Sigmoid colon (tissue), 7 donors: ENCODE measurements around the gene SLC25A10. TPM values are rescaled to one million over a fixed set of nuclear protein-coding genes. Genes with fewer than 3 reads are reported as not detected.

Source experiments
- DNase-seq: peaks from one replicate; pipeline ENCODE4 v3.0.0-alpha.2; 2019
- H3K27ac ChIP-seq, 4 donors: fragments of 200-600 bp; sonication (generic); one replicate each; pipeline ENCODE4 v1.5.1; 2016 to 2019; ENCODE audit warnings: mild to moderate bottlenecking in 1 of 4
- H3K27me3 ChIP-seq, 3 donors: fragments of 200-600 bp; sonication (generic); one replicate each; pipeline ENCODE4 v1.5.1; 2019; ENCODE audit warnings: mild to moderate bottlenecking in 1 of 3
- H3K36me3 ChIP-seq, 4 donors: fragments of 200-600 bp; sonication (generic); one replicate each; pipeline ENCODE4 v1.5.1; 2016 to 2019
- H3K4me1 ChIP-seq, 4 donors: fragments of 200-600 bp; sonication (generic); one replicate each; pipeline ENCODE4 v1.5.1; 2017 to 2019
- H3K4me3 ChIP-seq, 4 donors: fragments of 200-600 bp; sonication (generic); one replicate each; pipeline ENCODE4 v1.5.1; 2017 to 2019; ENCODE audit warnings: mild to moderate bottlenecking in 2 of 4, moderate library complexity in 1 of 4
- H3K9me3 ChIP-seq, 4 donors: fragments of 200-600 bp in 3 of 4; sonication (generic) in 3 of 4; one replicate each; pipeline versions ENCODE4 v1.5.1 to v1.6.1; 2013 to 2019
- EP300 ChIP-seq, 4 donors: sonication (generic); formaldehyde crosslinking; IDR thresholded peaks; one replicate each; pipeline ENCODE4 v1.6.1; 2017; ENCODE audit warnings: antibody characterized with exemption in 4 of 4
- POLR2A ChIP-seq, 2 donors: fragments of 450-650 bp; IDR thresholded peaks; one replicate each; pipeline ENCODE4 v1.6.1; 2016; ENCODE audit warnings: antibody characterized with exemption in 2 of 2, mild to moderate bottlenecking in 2 of 2, moderate library complexity in 2 of 2
- POLR2AphosphoS5 ChIP-seq, 4 donors: sonication (generic); formaldehyde crosslinking; IDR thresholded peaks; one replicate each; pipeline ENCODE4 v1.6.1; 2017; ENCODE audit warnings: antibody characterized with exemption in 4 of 4
- WGBS, 2 donors: extraction: QIAGEN DNeasy Blood & Tissue Kit; methylation state at CpG; one replicate each; pipeline ENCODE4 v1.1.7; 2013; 5-methylcytosine and 5-hydroxymethylcytosine counted together
- intact Hi-C: fragments of 100-400 bp; cut with DNase I; formaldehyde crosslinking; loops from one replicate; pipeline ENCODE4 v1.15.1; 2023
- polyA plus RNA-seq, 3 donors: library from polyadenylated mRNA; stranded (reverse); fragments of 200-250 nt; gene quantifications; one replicate each; pipeline ENCODE4 v1.2.3, GENCODE V29; 2013
- total RNA-seq, 4 donors: library from RNA; depleted of rRNA; stranded (reverse); fragments of >200 nt; gene quantifications; one replicate each; pipeline ENCODE4 v1.1.0, GENCODE V29; 2016
- TF ChIP-seq, protein P1 (sequence below), 4 experiments: fragments of 450-650 bp in 3 of 4; fragments of 200-600 bp in 1 of 4; IDR thresholded peaks; one replicate each; pipeline ENCODE4 v1.5.1; 2016 to 2019; ENCODE audit warnings: antibody characterized with exemption in 4 of 4, mild to moderate bottlenecking in 3 of 4, moderate library complexity in 2 of 4
- donor health status: healthy with polysubstance abuse.
- donor health status: Bipolar disorder and iron deficiency.
- donor health status: healthy.

SLC25A10 gene
- total and polyA plus RNA-seq, 7 donors = 0.99 to 63.2 (median 7.1) TPM

DNA sequence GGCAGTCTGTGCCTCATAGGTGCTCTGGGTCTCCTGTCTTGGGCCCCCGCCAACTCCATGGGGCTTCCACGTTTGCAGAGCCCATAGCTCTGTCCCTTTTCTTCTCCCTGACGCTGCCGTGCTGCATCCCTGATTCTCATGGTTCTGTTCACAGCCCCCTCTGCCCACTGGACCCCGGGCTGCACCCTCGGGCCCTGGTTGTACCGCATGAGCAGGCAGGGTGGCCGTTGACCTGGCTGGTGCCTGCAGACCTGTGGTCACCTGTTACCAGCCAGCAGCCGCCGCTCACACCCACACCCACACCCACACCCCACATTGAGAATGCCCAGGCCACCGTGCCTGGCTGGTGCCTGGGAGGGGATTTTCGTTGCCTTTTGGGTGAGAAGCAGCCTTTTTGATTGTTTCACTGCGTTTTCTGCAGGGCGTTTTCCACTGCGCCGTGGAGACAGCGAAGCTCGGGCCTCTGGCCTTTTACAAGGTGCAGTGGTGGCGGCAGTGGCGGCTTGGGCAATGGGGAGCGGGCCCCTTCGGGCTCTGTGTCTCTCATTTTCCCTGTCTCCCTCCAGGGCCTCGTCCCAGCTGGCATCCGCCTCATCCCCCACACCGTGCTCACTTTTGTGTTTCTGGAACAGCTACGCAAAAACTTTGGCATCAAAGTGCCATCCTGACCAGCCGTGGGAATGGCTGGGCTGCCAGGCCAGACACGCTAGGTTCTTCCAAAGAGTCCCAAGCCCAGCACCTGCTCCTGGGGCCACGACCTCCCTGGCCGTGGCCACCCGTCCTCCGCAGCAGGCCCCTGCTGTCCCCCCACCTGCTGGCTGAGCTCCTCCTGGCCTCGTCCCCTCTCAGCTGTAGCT, 7.6 kb downstream of the SLC25A10 start:
- H3K36me3 ChIP-seq = no peaks in the 10 kb centered on the region
- no peak for TF ChIP-seq EP300 (IDR thresholded peaks at IDR 0.05)
- no peak for TF ChIP-seq POLR2AphosphoS5 (IDR thresholded peaks at IDR 0.05)
- TF ChIP-seq POLR2A (IDR thresholded peaks at IDR 0.05) = no peak
- TF ChIP-seq, protein P1, sequence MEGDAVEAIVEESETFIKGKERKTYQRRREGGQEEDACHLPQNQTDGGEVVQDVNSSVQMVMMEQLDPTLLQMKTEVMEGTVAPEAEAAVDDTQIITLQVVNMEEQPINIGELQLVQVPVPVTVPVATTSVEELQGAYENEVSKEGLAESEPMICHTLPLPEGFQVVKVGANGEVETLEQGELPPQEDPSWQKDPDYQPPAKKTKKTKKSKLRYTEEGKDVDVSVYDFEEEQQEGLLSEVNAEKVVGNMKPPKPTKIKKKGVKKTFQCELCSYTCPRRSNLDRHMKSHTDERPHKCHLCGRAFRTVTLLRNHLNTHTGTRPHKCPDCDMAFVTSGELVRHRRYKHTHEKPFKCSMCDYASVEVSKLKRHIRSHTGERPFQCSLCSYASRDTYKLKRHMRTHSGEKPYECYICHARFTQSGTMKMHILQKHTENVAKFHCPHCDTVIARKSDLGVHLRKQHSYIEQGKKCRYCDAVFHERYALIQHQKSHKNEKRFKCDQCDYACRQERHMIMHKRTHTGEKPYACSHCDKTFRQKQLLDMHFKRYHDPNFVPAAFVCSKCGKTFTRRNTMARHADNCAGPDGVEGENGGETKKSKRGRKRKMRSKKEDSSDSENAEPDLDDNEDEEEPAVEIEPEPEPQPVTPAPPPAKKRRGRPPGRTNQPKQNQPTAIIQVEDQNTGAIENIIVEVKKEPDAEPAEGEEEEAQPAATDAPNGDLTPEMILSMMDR (IDR thresholded peaks at IDR 0.05) = no peak
- DNase-seq = no peak
- no peak overlapping the region for H3K27ac ChIP-seq
- peaks cover 0 to 5% (median 5%) of the 10 kb centered on the region in 3 donors for H3K27me3 ChIP-seq
- H3K4me3 ChIP-seq = no peak overlapping the region
- intact Hi-C loops = no loop called here
- no peaks in the 10 kb centered on the region for H3K9me3 ChIP-seq
- peaks cover 0 to 6% (median 0%) of the 10 kb centered on the region in 4 donors for H3K4me1 ChIP-seq
- 81 to 91% methylated on average over 32 to 33 of the region's 33 CpGs for WGBS, 2 donors

- Histone ChIP-seq H3K4me3 (no peak overlapping the region), H3K9me3 (no peaks in the 10 kb centered on the region), H3K36me3 (no peaks in the 10 kb centered on the region), H3K27me3 (peaks cover 0 to 13% (median 5%) of the 10 kb centered on the region in 3 donors), H3K27ac (no peak overlapping the region), H3K4me1 (peaks cover 0 to 6% (median 0%) of the 10 kb centered on the region in 4 donors)
- WGBS, 2 donors = 89% methylated on average over 33 of the region's 33 CpGs
- no peak for TF ChIP-seq POLR2AphosphoS5 (IDR thresholded peaks at IDR 0.05)
- TF ChIP-seq EP300 (IDR thresholded peaks at IDR 0.05) = no peak
- no peak for TF ChIP-seq POLR2A (IDR thresholded peaks at IDR 0.05)
- TF ChIP-seq, protein P1 (IDR thresholded peaks at IDR 0.05) = no peak
- DNase-seq = no peak
- intact Hi-C loops = no loop called here
These were observed 8.4 kb downstream of the SLC25A10 start for GRCh38 chr17:81720267-81721071.

- H3K9me3 ChIP-seq = no peaks in the 10 kb centered on the region
- WGBS, 2 donors = 13 to 47% methylated on average over 10 of the region's 10 CpGs
- H3K36me3 ChIP-seq = no peaks in the 10 kb centered on the region
- DNase-seq = peak; percentile 68
- peaks cover 0 to 29% (median 11%) of the 10 kb centered on the region in 3 donors for H3K27me3 ChIP-seq
- H3K4me1 ChIP-seq = peaks cover 0 to 6% (median 0%) of the 10 kb centered on the region in 4 donors
- TF ChIP-seq POLR2AphosphoS5 (IDR thresholded peaks at IDR 0.05) = peak in 1 of 4 donors; percentile 32
- TF ChIP-seq, protein P1 (IDR thresholded peaks at IDR 0.05) = no peak
- no peak overlapping the region for H3K4me3 ChIP-seq
- intact Hi-C loops = no loop called here
- H3K27ac ChIP-seq = no peak overlapping the region
These were observed 10.4 kb downstream of the SLC25A10 start for GRCh38 chr17:81722184-81723120.

- Histone ChIP-seq H3K27me3 (peaks cover 0 to 33% (median 12%) of the 10 kb centered on the region in 3 donors), H3K9me3 (no peaks in the 10 kb centered on the region), H3K4me1 (peaks cover 0 to 6% (median 0%) of the 10 kb centered on the region in 4 donors), H3K36me3 (no peaks in the 10 kb centered on the region), H3K27ac (no peak overlapping the region), H3K4me3 (no peak overlapping the region)
- DNase-seq = no peak
- WGBS, 2 donors = 12 to 55% methylated on average over 12 of the region's 12 CpGs
- intact Hi-C loops = no loop called here
- TF ChIP-seq POLR2A (IDR thresholded peaks at IDR 0.05) (no peak), POLR2AphosphoS5 (IDR thresholded peaks at IDR 0.05) (no peak), EP300 (IDR thresholded peaks at IDR 0.05) (no peak)
- TF ChIP-seq, protein P1 (IDR thresholded peaks at IDR 0.05) = no peak
These were observed 11.6 kb downstream of the SLC25A10 start for GRCh38 chr17:81723651-81724209.
